Brain microvascular endothelial cell (primary cell): ENCODE results near the gene PARP4.
"Not testable (repeated sequence)": the region's sequence is repeated elsewhere in the genome, so short reads cannot be mapped to it uniquely, and the experiment has no call there.

Experiments used
- DNase-seq: peaks from one replicate; pipeline ENCODE4 v3.0.0-alpha.2; 2020
- H3K27ac ChIP-seq: fragments of 250-450 bp; sonication (Bioruptor Pico); 2 replicates; pipeline ENCODE4 v1.5.1; 2020; ENCODE audit warnings: mild to moderate bottlenecking, moderate library complexity
- H3K27me3 ChIP-seq: fragments of 250-450 bp; sonication (Bioruptor Pico); replicated peaks from 2 replicates; pipeline ENCODE4 v1.5.1; 2020; ENCODE audit warnings: mild to moderate bottlenecking
- H3K36me3 ChIP-seq: fragments of 250-450 bp; sonication (Bioruptor Pico); replicated peaks from 2 replicates; pipeline ENCODE4 v1.5.1; 2020; ENCODE audit warnings: mild to moderate bottlenecking
- H3K4me3 ChIP-seq: 2 replicates; pipeline ENCODE4 v1.5.1; 2011; ENCODE audit warnings: low read depth, mild to moderate bottlenecking, control low read depth, low read length, moderate library complexity
- CTCF ChIP-seq: IDR thresholded peaks from 2 replicates; pipeline ENCODE4 v1.5.1; 2011; ENCODE audit warnings: low read depth, mild to moderate bottlenecking, moderate library complexity, low read length, control low read depth, inconsistent platforms; ENCODE audit errors: missing control alignments
- in situ Hi-C: cut with HindIII; loops from 2 replicates; pipeline ENCODE4 v1.10.0; 2017; ENCODE audit warnings: low sequenced_read_pairs, low pct_ligation_motif_present

The PARP4 gene

GRCh38 chr13:24495151-24495729 is 17.3 kb downstream of the PARP4 start:
- no peaks in the 10 kb centered on the region for H3K27me3 ChIP-seq
- TF ChIP-seq CTCF: no peak
- DNase-seq: no peak
- H3K36me3 ChIP-seq: peaks cover 49% of the 10 kb centered on the region
- in situ Hi-C loops: no loop called here
- no peak overlapping the region for H3K4me3 ChIP-seq
- no peak overlapping the region for H3K27ac ChIP-seq

GRCh38 chr13:24493356-24493755 is 19.2 kb downstream of the PARP4 start:
- no peaks in the 10 kb centered on the region for H3K27me3 ChIP-seq
- no peak for TF ChIP-seq CTCF
- no peak overlapping the region for H3K4me3 ChIP-seq
- H3K27ac ChIP-seq: no peak overlapping the region
- peaks cover 65% of the 10 kb centered on the region for H3K36me3 ChIP-seq
- in situ Hi-C loops: no loop called here
- DNase-seq: no peak

- Histone ChIP-seq H3K36me3 (peaks cover 60% of the 10 kb centered on the region), H3K27me3 (no peaks in the 10 kb centered on the region), H3K27ac (no peak overlapping the region), H3K4me3 (no peak overlapping the region)
- TF ChIP-seq CTCF: peak; percentile 35
- peak; percentile 6 for DNase-seq
- in situ Hi-C loops: no loop called here
Measured at GRCh38 chr13:24491845-24492244, 20.7 kb downstream of the PARP4 start.

- no peak for TF ChIP-seq CTCF
- peaks cover 60% of the 10 kb centered on the region for H3K36me3 ChIP-seq
Measured at GRCh38 chr13:24489721-24490120, 22.9 kb downstream of the PARP4 start.

GRCh38 chr13:24488092-24488491 is 24.5 kb downstream of the PARP4 start:
- H3K27me3 ChIP-seq, H3K4me3 ChIP-seq, in situ Hi-C loops, H3K27ac ChIP-seq: not testable (repeated sequence)
- peak; percentile 2 for DNase-seq
- H3K36me3 ChIP-seq: peaks cover 57% of the 10 kb centered on the region

More at GRCh38 chr13:24489721-24490120, 22.9 kb downstream of the PARP4 start:
- Histone ChIP-seq H3K27me3 (no peaks in the 10 kb centered on the region), H3K4me3 (no peak overlapping the region), H3K27ac (no peak overlapping the region)
- no peak for DNase-seq
- in situ Hi-C loops: no loop called here

GRCh38 chr13:24486017-24486657 is 26.4 kb downstream of the PARP4 start:
- H3K4me3 ChIP-seq, DNase-seq, in situ Hi-C loops, H3K27me3 ChIP-seq, H3K27ac ChIP-seq: not testable (repeated sequence)
- H3K36me3 ChIP-seq: peaks cover 55% of the 10 kb centered on the region

GRCh38 chr13:24473686-24474085 is 38.9 kb downstream of the PARP4 start:
- Histone ChIP-seq H3K4me3 (no peak overlapping the region), H3K27ac (no peak overlapping the region), H3K27me3 (no peaks in the 10 kb centered on the region), H3K36me3 (peaks cover 42% of the 10 kb centered on the region)
- in situ Hi-C loops: no loop called here
- no peak for TF ChIP-seq CTCF
- DNase-seq: no peak

- in situ Hi-C loops, H3K27ac ChIP-seq, H3K4me3 ChIP-seq, H3K27me3 ChIP-seq, DNase-seq: not testable (repeated sequence)
- H3K36me3 ChIP-seq: peaks cover 50% of the 10 kb centered on the region
Measured at GRCh38 chr13:24472129-24472528, 40.4 kb downstream of the PARP4 start.
